OCI-LY3 (cell line): Measurements from ENCODE around the gene GFY.

Experiments used
- CTCF ChIP-seq: fragments of 200-600, 300-600 bp; sonication (generic); IDR thresholded peaks from 2 replicates; pipeline ENCODE4 v1.5.1; 2014; ENCODE audit warnings: antibody characterized with exemption, low read length, low read depth
- EZH2phosphoT487 ChIP-seq: fragments of 200-600 bp; shearing (Covaris generic); IDR thresholded peaks from 2 replicates; pipeline ENCODE4 v1.6.1; 2018; ENCODE audit warnings: antibody characterized with exemption, mixed run types, low read depth

GRCh38 chr19:49417088-49417487, 8.1 kb upstream of the GFY start:
- TF ChIP-seq CTCF (peak; percentile 29), EZH2phosphoT487 (no peak)
